RWPE2 (cell line): Measurements from ENCODE around the gene TMOD1.

ENCODE experiments used
- ATAC-seq: fragments of 200-7000 bp; cut with Tn5 transposase; 3 replicates; pipeline ENCODE4 v1.9.1; 2021; ENCODE audit warnings: low read depth
- DNase-seq: peaks from one replicate; pipeline ENCODE4 v3.0.0-alpha.2; 2020; ENCODE audit warnings: low spot score
- H3K27ac ChIP-seq: fragments of 450-650 bp; 2 replicates; pipeline ENCODE4 v1.5.1; 2017; ENCODE audit warnings: mild to moderate bottlenecking; ENCODE audit not compliant: poor library complexity, severe bottlenecking
- H3K27me3 ChIP-seq: fragments of 250-450 bp; sonication (Bioruptor Pico); 2 replicates; pipeline ENCODE4 v1.5.1; 2021; ENCODE audit warnings: mild to moderate bottlenecking, moderate library complexity; ENCODE audit not compliant: insufficient read depth, poor library complexity, severe bottlenecking
- H3K36me3 ChIP-seq: fragments of 250-450 bp; sonication (Bioruptor Pico); 2 replicates; pipeline ENCODE4 v1.5.1; 2020; ENCODE audit warnings: low read depth, mild to moderate bottlenecking, moderate library complexity
- H3K4me1 ChIP-seq: fragments of 250-450 bp; sonication (Bioruptor Pico); 2 replicates; pipeline ENCODE4 v1.5.1; 2021; ENCODE audit warnings: mild to moderate bottlenecking, moderate library complexity; ENCODE audit not compliant: insufficient read depth, poor library complexity, severe bottlenecking
- H3K4me3 ChIP-seq: fragments of 250-450 bp; sonication (Bioruptor Pico); 2 replicates; pipeline ENCODE4 v1.5.1; 2021; ENCODE audit warnings: mild to moderate bottlenecking, moderate library complexity; ENCODE audit not compliant: severe bottlenecking
- H3K9me3 ChIP-seq: fragments of 250-450 bp; sonication (Bioruptor Pico); 2 replicates; pipeline ENCODE4 v1.5.1; 2021; ENCODE audit warnings: mild to moderate bottlenecking, moderate library complexity; ENCODE audit not compliant: severe bottlenecking
- TF ChIP-seq, protein P1 (sequence below): fragments of 450-650 bp; IDR thresholded peaks from one replicate; pipeline ENCODE4 v1.5.1; 2017; ENCODE audit warnings: mild to moderate bottlenecking, moderate library complexity; ENCODE audit not compliant: poor library complexity, severe bottlenecking

TMOD1 gene

DNA sequence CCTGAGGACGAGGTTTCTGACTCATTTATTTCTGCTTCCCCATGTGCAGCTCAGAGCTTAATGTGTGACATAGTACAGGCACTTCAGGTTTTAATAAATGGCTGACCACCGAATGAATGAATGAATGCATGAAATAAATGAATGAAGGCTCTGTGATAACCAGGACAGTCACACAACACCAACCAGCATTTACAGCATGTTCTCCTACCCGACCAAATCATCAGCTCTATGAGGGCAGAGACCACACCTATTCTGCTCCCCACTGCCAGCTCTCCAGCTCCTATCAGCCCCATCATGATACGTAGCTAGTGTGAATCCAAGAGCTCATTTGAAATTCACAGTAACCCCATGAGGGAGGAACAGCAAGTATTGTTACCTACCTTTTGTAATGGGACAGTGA lies 4.8 kb downstream of the TMOD1 start:
- H3K4me1 ChIP-seq, result no peaks in the 10 kb centered on the region
- no peak overlapping the region for H3K27ac ChIP-seq
- TF ChIP-seq, protein P1, sequence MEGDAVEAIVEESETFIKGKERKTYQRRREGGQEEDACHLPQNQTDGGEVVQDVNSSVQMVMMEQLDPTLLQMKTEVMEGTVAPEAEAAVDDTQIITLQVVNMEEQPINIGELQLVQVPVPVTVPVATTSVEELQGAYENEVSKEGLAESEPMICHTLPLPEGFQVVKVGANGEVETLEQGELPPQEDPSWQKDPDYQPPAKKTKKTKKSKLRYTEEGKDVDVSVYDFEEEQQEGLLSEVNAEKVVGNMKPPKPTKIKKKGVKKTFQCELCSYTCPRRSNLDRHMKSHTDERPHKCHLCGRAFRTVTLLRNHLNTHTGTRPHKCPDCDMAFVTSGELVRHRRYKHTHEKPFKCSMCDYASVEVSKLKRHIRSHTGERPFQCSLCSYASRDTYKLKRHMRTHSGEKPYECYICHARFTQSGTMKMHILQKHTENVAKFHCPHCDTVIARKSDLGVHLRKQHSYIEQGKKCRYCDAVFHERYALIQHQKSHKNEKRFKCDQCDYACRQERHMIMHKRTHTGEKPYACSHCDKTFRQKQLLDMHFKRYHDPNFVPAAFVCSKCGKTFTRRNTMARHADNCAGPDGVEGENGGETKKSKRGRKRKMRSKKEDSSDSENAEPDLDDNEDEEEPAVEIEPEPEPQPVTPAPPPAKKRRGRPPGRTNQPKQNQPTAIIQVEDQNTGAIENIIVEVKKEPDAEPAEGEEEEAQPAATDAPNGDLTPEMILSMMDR, result no peak
- no peak for ATAC-seq
- DNase-seq, result no peak
- H3K9me3 ChIP-seq, result no peaks in the 10 kb centered on the region
- H3K36me3 ChIP-seq, result no peaks in the 10 kb centered on the region
- H3K27me3 ChIP-seq, result peaks cover 57% of the 10 kb centered on the region
- no peak overlapping the region for H3K4me3 ChIP-seq

DNA sequence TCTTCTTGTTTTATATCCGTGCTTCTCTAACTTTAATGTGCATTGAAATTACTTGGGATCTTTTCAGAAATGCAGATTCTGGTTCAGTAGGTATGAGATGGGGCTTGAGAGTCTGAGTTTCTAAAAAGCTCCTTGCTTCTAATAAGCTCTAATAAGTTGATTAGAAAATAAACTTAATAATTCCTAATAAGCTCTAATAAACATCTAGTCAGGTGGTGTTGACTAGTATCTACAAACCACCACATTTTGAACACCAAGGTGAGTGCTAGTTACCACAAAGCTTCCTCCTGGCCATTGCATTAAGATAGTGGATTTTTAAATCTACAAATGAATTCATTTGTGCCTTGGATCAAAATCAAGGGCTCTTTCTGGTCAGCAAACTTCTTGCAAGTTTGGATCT lies 5.3 kb downstream of the TMOD1 start:
- H3K4me3 ChIP-seq, result no peak overlapping the region
- ATAC-seq, result no peak
- no peak overlapping the region for H3K27ac ChIP-seq
- no peaks in the 10 kb centered on the region for H3K36me3 ChIP-seq
- H3K27me3 ChIP-seq, result peaks cover 55% of the 10 kb centered on the region
- DNase-seq, result no peak
- TF ChIP-seq, protein P1, result no peak
- H3K4me1 ChIP-seq, result no peaks in the 10 kb centered on the region
- H3K9me3 ChIP-seq, result no peaks in the 10 kb centered on the region

DNA sequence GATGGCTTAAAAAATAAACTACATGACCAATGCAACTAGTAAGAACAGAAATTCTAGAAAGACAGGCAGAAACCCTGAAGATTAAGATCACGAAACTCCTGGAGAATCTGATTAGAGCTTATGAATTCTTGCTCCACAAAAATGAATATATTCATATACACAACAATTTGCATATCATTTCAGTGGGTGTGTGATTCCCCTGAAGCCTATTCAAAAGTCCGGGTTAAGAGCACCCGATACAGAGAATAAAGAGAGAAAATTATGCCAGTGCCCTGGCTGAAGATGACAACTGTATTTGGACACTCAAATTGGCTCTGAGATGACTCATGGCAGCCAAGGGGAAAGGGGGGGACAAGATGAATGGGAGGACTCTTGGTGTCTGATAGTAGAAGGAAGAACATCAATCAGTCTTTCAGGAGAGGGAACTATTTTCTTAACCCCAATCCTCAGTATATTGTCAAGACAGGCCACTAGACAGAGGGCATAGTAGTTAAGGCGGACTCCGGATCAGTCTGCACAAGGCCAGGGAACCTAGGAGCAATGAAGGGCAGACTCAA lies 6.0 kb downstream of the TMOD1 start:
- Histone ChIP-seq H3K36me3 (no peaks in the 10 kb centered on the region), H3K4me1 (no peaks in the 10 kb centered on the region), H3K27me3 (peaks cover 47% of the 10 kb centered on the region), H3K9me3 (no peaks in the 10 kb centered on the region), H3K27ac (no peak overlapping the region), H3K4me3 (no peak overlapping the region)
- ATAC-seq, result no peak
- TF ChIP-seq, protein P1, result no peak
- DNase-seq, result no peak

DNA sequence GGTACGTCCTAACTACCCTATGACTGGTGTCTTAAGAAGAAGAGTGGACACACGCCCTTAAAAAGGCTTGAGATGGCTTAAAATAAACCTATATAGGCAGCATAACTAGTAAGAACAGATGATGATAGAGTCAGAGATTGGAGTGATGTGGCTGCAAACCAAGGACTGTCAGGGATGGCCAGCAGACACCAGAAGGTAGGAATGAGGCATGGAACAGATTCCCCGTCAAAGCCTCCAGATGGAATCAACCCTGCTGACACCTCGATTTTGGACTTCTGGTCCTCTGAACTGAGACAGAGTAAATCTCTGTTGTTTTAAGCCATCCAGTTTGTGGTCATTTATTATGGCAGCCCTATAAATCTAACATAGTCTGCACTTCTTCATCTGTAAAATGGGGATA lies 7.4 kb downstream of the TMOD1 start:
- no peak for ATAC-seq
- no peaks in the 10 kb centered on the region for H3K36me3 ChIP-seq
- H3K9me3 ChIP-seq, result no peaks in the 10 kb centered on the region
- no peak for DNase-seq
- no peak overlapping the region for H3K4me3 ChIP-seq
- H3K27me3 ChIP-seq, result peaks cover 34% of the 10 kb centered on the region
- TF ChIP-seq, protein P1, result no peak
- no peaks in the 10 kb centered on the region for H3K4me1 ChIP-seq
- H3K27ac ChIP-seq, result no peak overlapping the region

DNA sequence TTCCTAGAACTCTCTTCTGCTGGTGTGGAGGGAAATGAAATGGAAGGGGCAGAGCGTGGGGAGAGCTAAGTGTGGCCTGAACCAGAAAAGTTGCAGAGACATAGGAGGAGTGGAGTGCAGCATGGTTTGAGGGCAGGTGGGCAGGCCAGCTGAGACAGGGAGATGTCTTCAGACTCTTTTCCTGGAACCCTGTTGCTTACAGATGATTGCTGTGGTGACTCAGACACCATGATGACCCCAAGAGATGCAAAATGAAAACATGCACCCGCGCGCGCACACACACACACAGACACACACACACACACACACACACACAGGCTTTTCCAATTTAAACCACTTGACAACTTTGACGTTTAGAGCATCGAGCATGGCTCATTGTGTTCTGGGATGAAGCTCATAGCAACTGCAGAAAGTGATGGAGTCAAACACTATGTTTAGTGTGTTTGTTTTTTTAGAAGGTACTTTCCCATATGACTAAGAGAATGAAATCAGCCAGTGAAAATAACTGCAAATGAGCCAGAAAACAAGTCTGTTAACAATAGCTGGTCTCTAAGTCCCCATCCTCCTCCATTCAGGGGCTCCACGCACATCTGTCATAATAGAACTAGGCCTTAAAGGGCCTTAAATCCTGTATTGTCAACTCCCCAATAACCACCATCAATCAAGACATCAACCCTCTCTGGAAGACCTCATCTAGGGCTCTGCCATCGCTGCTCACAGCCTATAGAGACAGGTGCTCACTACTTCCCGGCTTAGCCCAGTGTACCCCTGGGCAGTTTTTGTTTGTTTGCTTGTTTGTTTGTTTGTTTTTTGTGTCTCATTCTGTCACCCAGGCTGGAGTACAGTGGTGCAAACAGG lies 9.6 kb downstream of the TMOD1 start:
- no peak overlapping the region for H3K4me3 ChIP-seq
- TF ChIP-seq, protein P1, result no peak
- no peaks in the 10 kb centered on the region for H3K4me1 ChIP-seq
- H3K9me3 ChIP-seq, result no peaks in the 10 kb centered on the region
- H3K27ac ChIP-seq, result no peak overlapping the region
- DNase-seq (no peak), ATAC-seq (no peak)
- H3K36me3 ChIP-seq, result no peaks in the 10 kb centered on the region
- peaks cover 13% of the 10 kb centered on the region for H3K27me3 ChIP-seq
